ENCODE data around the gene FAM162A.

DNA sequence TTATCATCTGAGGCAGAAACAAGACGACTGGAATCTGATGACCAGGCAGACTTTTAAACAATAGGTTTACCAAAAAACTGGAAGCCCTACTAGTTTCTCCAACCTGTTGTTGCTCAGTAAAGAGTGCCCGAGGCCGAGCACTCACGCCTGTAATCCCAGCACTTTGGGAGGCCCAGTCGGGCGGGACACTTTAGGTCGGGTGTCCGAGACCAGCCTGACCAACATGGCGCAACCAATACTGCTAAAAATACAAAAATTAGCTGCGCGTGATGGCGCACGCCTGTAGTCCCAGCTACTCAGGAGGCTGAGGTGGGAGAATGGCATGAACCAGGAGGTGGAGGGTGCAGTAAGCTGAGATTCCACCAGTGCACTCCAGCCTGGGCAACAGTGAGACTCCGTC, 33.0 kb downstream of the FAM162A start:
- TF ChIP-seq TAF1 (IDR thresholded peaks at IDR 0.05; ENCODE audit: low read depth) (no peak), MXI1 (conservative IDR thresholded peaks at IDR 0.05; ENCODE audit: poor library complexity, severe bottlenecking) (no peak), RAD21 (conservative IDR thresholded peaks at IDR 0.05) (no peak)
- TF ChIP-seq, protein P1, sequence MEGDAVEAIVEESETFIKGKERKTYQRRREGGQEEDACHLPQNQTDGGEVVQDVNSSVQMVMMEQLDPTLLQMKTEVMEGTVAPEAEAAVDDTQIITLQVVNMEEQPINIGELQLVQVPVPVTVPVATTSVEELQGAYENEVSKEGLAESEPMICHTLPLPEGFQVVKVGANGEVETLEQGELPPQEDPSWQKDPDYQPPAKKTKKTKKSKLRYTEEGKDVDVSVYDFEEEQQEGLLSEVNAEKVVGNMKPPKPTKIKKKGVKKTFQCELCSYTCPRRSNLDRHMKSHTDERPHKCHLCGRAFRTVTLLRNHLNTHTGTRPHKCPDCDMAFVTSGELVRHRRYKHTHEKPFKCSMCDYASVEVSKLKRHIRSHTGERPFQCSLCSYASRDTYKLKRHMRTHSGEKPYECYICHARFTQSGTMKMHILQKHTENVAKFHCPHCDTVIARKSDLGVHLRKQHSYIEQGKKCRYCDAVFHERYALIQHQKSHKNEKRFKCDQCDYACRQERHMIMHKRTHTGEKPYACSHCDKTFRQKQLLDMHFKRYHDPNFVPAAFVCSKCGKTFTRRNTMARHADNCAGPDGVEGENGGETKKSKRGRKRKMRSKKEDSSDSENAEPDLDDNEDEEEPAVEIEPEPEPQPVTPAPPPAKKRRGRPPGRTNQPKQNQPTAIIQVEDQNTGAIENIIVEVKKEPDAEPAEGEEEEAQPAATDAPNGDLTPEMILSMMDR (IDR thresholded peaks at IDR 0.05; ENCODE audit: poor library complexity, severe bottlenecking), result no peak

Measured in neural cell (in vitro differentiated cells).